H1 (cell line): ENCODE measurements around the gene FRMPD4. TPM values are rescaled to one million over a fixed set of nuclear protein-coding genes. Genes with fewer than 3 reads are reported as not detected.

Source experiments
- CTCF ChIA-PET: fragments of 300-600 bp; sonication (Branson Sonifier 250); formaldehyde crosslinking; loops from one replicate; lab custom pipeline; 2021; ENCODE audit not compliant: partially characterized antibody; lab: Charles Lee
- POLR2A ChIA-PET: fragments of 300-600 bp; sonication (Branson Sonifier 250); formaldehyde crosslinking; loops from one replicate; lab custom pipeline; 2021; ENCODE audit warnings: inconsistent platforms; ENCODE audit not compliant: partially characterized antibody; lab: Charles Lee
- DNase-seq, 2 experiments: peaks; one replicate each; pipeline versions ENCODE4 v3.0.0 to v3.0.0-alpha.2; 2010 to 2022; ENCODE audit warnings: low spot score in 2 of 2, low read depth in 1 of 2, mixed read lengths in 1 of 2
- FAIRE-seq: peaks from 2 replicates; lab custom pipeline; 2011; peaks lifted over from hg19 to GRCh38; lab: Jason Lieb, UNC
- H2AFZ ChIP-seq: 2 replicates; pipeline ENCODE4 v1.8.1; 2012; ENCODE audit warnings: low read length, inconsistent platforms
- H2AK5ac ChIP-seq: 2 replicates; pipeline ENCODE4 v1.6.1; 2013; ENCODE audit warnings: low read depth, low read length
- H2BK120ac ChIP-seq: replicated peaks from 2 replicates; pipeline ENCODE3; 2013; ENCODE audit warnings: low read depth, low read length, inconsistent platforms
- H2BK12ac ChIP-seq: 2 replicates; pipeline ENCODE4 v1.6.1; 2013; ENCODE audit warnings: low read depth, low read length
- H2BK15ac ChIP-seq: 2 replicates; pipeline ENCODE4 v1.6.1; 2013; ENCODE audit warnings: low read length
- H2BK20ac ChIP-seq: 2 replicates; pipeline ENCODE4 v1.6.1; 2013; ENCODE audit warnings: low read length
- H2BK5ac ChIP-seq: 2 replicates; pipeline ENCODE4 v1.6.1; 2013; ENCODE audit warnings: low read depth, low read length
- H3K14ac ChIP-seq: 2 replicates; pipeline ENCODE4 v1.6.1; 2013; ENCODE audit warnings: inconsistent platforms; ENCODE audit not compliant: insufficient read length
- H3K18ac ChIP-seq: 2 replicates; pipeline ENCODE4 v1.6.1; 2013; ENCODE audit warnings: low read length; ENCODE audit errors: extremely low read depth
- H3K23ac ChIP-seq: 2 replicates; pipeline ENCODE4 v1.6.1; 2013; ENCODE audit warnings: inconsistent platforms; ENCODE audit not compliant: insufficient read length
- H3K23me2 ChIP-seq: 2 replicates; pipeline ENCODE4 v1.6.1; 2013; ENCODE audit warnings: low read depth, low read length
- H3K27ac ChIP-seq: 2 replicates; pipeline ENCODE4 v1.6.1; 2011; ENCODE audit warnings: low read depth, low read length, inconsistent platforms
- H3K27me3 ChIP-seq, 4 experiments: replicated peaks in 1 of 4; 1 replicate in 1 of 4; 2 replicates in 3 of 4; pipeline versions ENCODE4 v1.6.1 to v1.8.1; 2011 to 2013; ENCODE audit warnings: low read length in 3 of 4, mild to moderate bottlenecking in 3 of 4, inconsistent platforms in 2 of 4, mixed read lengths in 2 of 4, moderate library complexity in 1 of 4; ENCODE audit not compliant: control insufficient read depth in 3 of 4, insufficient read depth in 3 of 4; ENCODE audit errors: extremely low read depth in 1 of 4
- H3K36me3 ChIP-seq, 4 experiments: 2 replicates each; pipeline versions ENCODE4 v1.6.1 to v1.8.1; 2011 to 2013; ENCODE audit warnings: mild to moderate bottlenecking in 4 of 4, low read length in 3 of 4, moderate library complexity in 2 of 4, control low read depth in 1 of 4, inconsistent platforms in 1 of 4; ENCODE audit not compliant: insufficient read depth in 4 of 4, control insufficient read depth in 2 of 4
- H3K4ac ChIP-seq: replicated peaks from 2 replicates; pipeline ENCODE3; 2013; ENCODE audit warnings: low read length, low read depth, mixed read lengths, inconsistent platforms; ENCODE audit not compliant: insufficient read length
- H3K4me1 ChIP-seq, 4 experiments: replicated peaks in 1 of 4; 1 replicate in 1 of 4; 2 replicates in 3 of 4; pipeline versions ENCODE4 v1.6.1 to v1.8.1; 2011 to 2013; ENCODE audit warnings: low read length in 3 of 4, inconsistent platforms in 2 of 4, mixed read lengths in 1 of 4; ENCODE audit not compliant: insufficient read depth in 4 of 4, control insufficient read depth in 3 of 4
- H3K4me2 ChIP-seq, 2 experiments: 2 replicates each; pipeline versions ENCODE4 v1.6.1 to v1.8.1; 2011 to 2013; ENCODE audit warnings: low read depth in 2 of 2, low read length in 2 of 2, control low read depth in 1 of 2, inconsistent platforms in 1 of 2, mild to moderate bottlenecking in 1 of 2; ENCODE audit not compliant: insufficient read depth in 1 of 2
- H3K4me3 ChIP-seq, 4 experiments: fragments of 200-600, 300-600 bp in 1 of 4; sonication (generic), shearing (Covaris generic), sonication (Bioruptor Twin) in 1 of 4; 2 replicates each; pipeline versions ENCODE4 v1.5.1 to v1.8.1; 2011 to 2016; ENCODE audit warnings: low read length in 4 of 4, low read depth in 3 of 4, control low read depth in 2 of 4, inconsistent platforms in 2 of 4, mild to moderate bottlenecking in 2 of 4, mixed read lengths in 1 of 4, moderate library complexity in 1 of 4; ENCODE audit not compliant: insufficient read depth in 2 of 4; ENCODE audit errors: extremely low read depth in 1 of 4
- H3K56ac ChIP-seq: replicated peaks from 2 replicates; pipeline ENCODE3; 2013; ENCODE audit warnings: low read depth, mild to moderate bottlenecking, mixed read lengths, low read length, inconsistent platforms; ENCODE audit not compliant: insufficient read length
- H3K79me1 ChIP-seq: 2 replicates; pipeline ENCODE4 v1.6.1; 2013; ENCODE audit warnings: low read depth, low read length, control low read depth
- H3K79me2 ChIP-seq, 2 experiments: 2 replicates each; pipeline versions ENCODE4 v1.6.1 to v1.8.1; 2012 to 2013; ENCODE audit warnings: low read length in 2 of 2, mild to moderate bottlenecking in 2 of 2, inconsistent platforms in 1 of 2; ENCODE audit not compliant: insufficient read depth in 2 of 2, control insufficient read depth in 1 of 2
- H3K9ac ChIP-seq, 4 experiments: replicated peaks in 1 of 4; 1 replicate in 1 of 4; 2 replicates in 3 of 4; pipeline versions ENCODE4 v1.6.1 to v1.8.1; 2011 to 2013; ENCODE audit warnings: low read depth in 3 of 4, low read length in 3 of 4, control low read depth in 2 of 4, mild to moderate bottlenecking in 2 of 4, moderate library complexity in 2 of 4, inconsistent platforms in 1 of 4; ENCODE audit errors: extremely low read depth in 1 of 4
- H3K9me3 ChIP-seq, 2 experiments: 2 replicates each; pipeline versions ENCODE4 v1.6.1 to v1.8.1; 2012 to 2013; ENCODE audit warnings: mild to moderate bottlenecking in 2 of 2, moderate library complexity in 2 of 2, control low read depth in 1 of 2, inconsistent platforms in 1 of 2, low read depth in 1 of 2, low read length in 1 of 2, mixed read lengths in 1 of 2; ENCODE audit not compliant: insufficient read depth in 2 of 2
- H4K20me1 ChIP-seq, 2 experiments: replicated peaks in 1 of 2; 2 replicates each; pipeline versions ENCODE3 to v1.8.1; 2011 to 2013; ENCODE audit warnings: inconsistent platforms in 2 of 2, low read length in 2 of 2, mild to moderate bottlenecking in 1 of 2; ENCODE audit not compliant: insufficient read depth in 2 of 2, control insufficient read depth in 1 of 2
- H4K5ac ChIP-seq: 2 replicates; pipeline ENCODE4 v1.6.1; 2013; ENCODE audit warnings: low read length, low read depth, mixed read lengths, inconsistent platforms; ENCODE audit not compliant: insufficient read length
- H4K8ac ChIP-seq: 2 replicates; pipeline ENCODE4 v1.8.0; 2013; ENCODE audit warnings: mild to moderate bottlenecking, moderate library complexity, low read length, inconsistent platforms; ENCODE audit not compliant: insufficient read depth; ENCODE audit errors: extremely low read depth
- H4K91ac ChIP-seq: replicated peaks from 2 replicates; pipeline ENCODE3; 2013; ENCODE audit warnings: low read length, mixed read lengths, inconsistent platforms; ENCODE audit not compliant: insufficient read length
- CHD1 ChIP-seq: IDR thresholded peaks from 2 replicates; pipeline ENCODE4 v1.6.1; 2012; ENCODE audit warnings: low read depth, low read length, improper control_type of control experiment
- FOSL1 ChIP-seq: IDR thresholded peaks from 2 replicates; pipeline ENCODE4 v1.6.1; 2011; ENCODE audit warnings: mild to moderate bottlenecking, low read depth, low read length, moderate library complexity; ENCODE audit not compliant: insufficient read depth
- GABPA ChIP-seq: IDR thresholded peaks from 2 replicates; pipeline ENCODE4 v1.6.1; 2011; ENCODE audit warnings: mild to moderate bottlenecking, low read length, moderate library complexity, borderline replicate concordance; ENCODE audit not compliant: insufficient read depth
- JUN ChIP-seq: IDR thresholded peaks from 2 replicates; pipeline ENCODE4 v1.6.1; 2011; ENCODE audit warnings: low read depth, mild to moderate bottlenecking, improper control_type of control experiment, low read length
- KDM1A ChIP-seq: fragments of 200-600, 300-600 bp; sonication (generic); IDR thresholded peaks from 2 replicates; pipeline ENCODE4 v1.7.1; 2016; ENCODE audit warnings: mild to moderate bottlenecking, low read length, borderline replicate concordance
- KDM4A ChIP-seq: IDR thresholded peaks from one replicate; pipeline ENCODE4 v1.7.1; 2012; ENCODE audit warnings: low read depth, mild to moderate bottlenecking, moderate library complexity, low read length, inconsistent platforms; ENCODE audit not compliant: severe bottlenecking
- SIN3A ChIP-seq, 2 experiments: IDR thresholded peaks in 1 of 2; conservative IDR thresholded peaks in 1 of 2; 2 replicates each; pipeline ENCODE4 v1.6.1; 2011 to 2012; ENCODE audit warnings: low read length in 2 of 2, improper control_type of control experiment in 1 of 2, low read depth in 1 of 2, mild to moderate bottlenecking in 1 of 2
- SP2 ChIP-seq: IDR thresholded peaks from 2 replicates; pipeline ENCODE4 v1.6.1; 2012; ENCODE audit warnings: mild to moderate bottlenecking, low read length, inconsistent platforms
- SP4 ChIP-seq: IDR thresholded peaks from 2 replicates; pipeline ENCODE4 v1.6.1; 2012; ENCODE audit warnings: low read length, inconsistent platforms
- YY1 ChIP-seq: IDR thresholded peaks from 2 replicates; pipeline ENCODE4 v1.6.1; 2011; ENCODE audit warnings: low read depth, mild to moderate bottlenecking, low read length
- polyA plus RNA-seq, 7 experiments: library from polyadenylated mRNA; depleted of rRNA in 3 of 7; stranded (reverse) in 5 of 7; unstranded in 2 of 7; fragments of >200 nt in 5 of 7; fragments of 200-250 nt in 2 of 7; gene quantifications; 1 replicate in 5 of 7; 2 replicates in 1 of 7; 4 replicates in 1 of 7; pipeline versions ENCODE4 v1.2.1 to v1.2.3, GENCODE V29; 2011 to 2013; ENCODE audit warnings: missing spikeins in 2 of 7, mixed read lengths in 2 of 7
- total RNA-seq: library from RNA; stranded (reverse); fragmentation: NEBNext Ultra II Directional; extraction: Animal tissue kit (Norgen Biotek cat#: 25700); gene quantifications from 2 replicates; pipeline ENCODE4 v1.2.1, GENCODE V29; 2021

Gene FRMPD4
- total and polyA plus RNA-seq, 2 of the 8 experiments (the other 6 are each of a cell fraction or from before 2014, with no cell fraction given) = 0.02 to 0.37 TPM

DNA sequence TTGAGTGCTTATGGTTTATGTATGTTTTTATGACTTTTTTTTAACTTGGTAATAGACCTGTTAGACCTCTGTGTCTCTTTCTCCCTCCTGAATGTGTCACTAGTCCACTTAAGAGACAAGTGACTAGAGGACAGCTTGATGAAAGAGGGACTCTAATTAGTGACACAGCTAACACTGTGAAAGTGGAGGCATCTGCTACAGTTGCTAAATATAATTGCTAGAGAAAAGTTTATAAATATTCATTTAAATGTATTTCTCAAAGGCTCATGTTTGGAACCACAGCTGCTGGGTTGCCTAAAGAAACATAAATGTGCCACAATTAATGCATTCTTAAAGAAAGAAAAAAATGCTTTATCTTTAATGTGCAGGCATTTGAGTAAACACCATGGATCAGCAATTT lies 176.4 kb downstream of the FRMPD4 start:
- FAIRE-seq = no peak
- no peak overlapping the region for H3K27ac ChIP-seq
- no peak overlapping the region for H2BK12ac ChIP-seq
- H3K4me1 ChIP-seq = peaks cover 0 to under 1% (median 0%) of the 10 kb centered on the region in 4 experiments; a peak in 1 of 7 replicates
- H3K4me2 ChIP-seq = no peak overlapping the region
- no peak overlapping the region for H2AK5ac ChIP-seq
- H3K79me2 ChIP-seq = no peaks in the 10 kb centered on the region
- H4K20me1 ChIP-seq = no peaks in the 10 kb centered on the region
- no peak overlapping the region for H2BK120ac ChIP-seq
- H2AFZ ChIP-seq = no peak overlapping the region
- no peak overlapping the region for H3K18ac ChIP-seq
- no peak overlapping the region for H3K23ac ChIP-seq
- H2BK15ac ChIP-seq = no peak overlapping the region
- no peak overlapping the region for H3K9ac ChIP-seq
- no peak overlapping the region for H3K4me3 ChIP-seq
- no peak overlapping the region for H3K56ac ChIP-seq
- H4K91ac ChIP-seq = no peak overlapping the region
- no peak overlapping the region for H3K4ac ChIP-seq
- TF ChIP-seq YY1 (no peak), JUN (no peak), KDM4A (no peak), CHD1 (no peak), SP4 (no peak), FOSL1 (no peak), SP2 (no peak), GABPA (no peak), SIN3A (conservative IDR thresholded peaks at IDR 0.05 in 1 of 2, IDR thresholded peaks at IDR 0.05 in 1 of 2; ENCODE audit: low read depth in 1 of 2, low read length in 2 of 2) (no peak), KDM1A (no peak)
- TF ChIP-seq, all 59 proteins: peak for 0
- H3K23me2 ChIP-seq = no peaks in the 10 kb centered on the region
- H2BK5ac ChIP-seq = no peak overlapping the region
- POLR2A ChIA-PET = no interaction called here
- no peak overlapping the region for H3K14ac ChIP-seq
- no peak overlapping the region for H4K8ac ChIP-seq
- CTCF ChIA-PET = no interaction called here
- no peak overlapping the region for H4K5ac ChIP-seq
- H3K79me1 ChIP-seq = no peaks in the 10 kb centered on the region
- no peak for DNase-seq
- no peaks in the 10 kb centered on the region for H3K27me3 ChIP-seq
- no peak overlapping the region for H2BK20ac ChIP-seq
- H3K9me3 ChIP-seq = no peaks in the 10 kb centered on the region
- H3K36me3 ChIP-seq = no peaks in the 10 kb centered on the region
